ENCODE results near the gene ZCCHC3.
A peak's percentile ranks its signal among the peaks of the same experiment; 100 is the strongest.

ZCCHC3 gene

GRCh38 chr20:286508-286907 lies 10.9 kb upstream of the ZCCHC3 start:
- DNase-seq = no peak

- DNase-seq = no peak
Measured at GRCh38 chr20:288956-289692, 8.2 kb upstream of the ZCCHC3 start.

- DNase-seq = no peak
Measured at GRCh38 chr20:289693-290083, 7.7 kb upstream of the ZCCHC3 start.

- DNase-seq = peak; percentile 95 to 99 (median 96)
Measured at GRCh38 chr20:290084-290831, 7.1 kb upstream of the ZCCHC3 start, which contains the start of gene C20orf96. TSS of gene C20orf96 (minus strand) at chr20:290750. CDS start at chr20:290610, 140 bp downstream.

GRCh38 chr20:294602-295001 lies 2.8 kb upstream of the ZCCHC3 start:
- no peak for DNase-seq

GRCh38 chr20:295804-296203 lies 1.6 kb upstream of the ZCCHC3 start:
- DNase-seq = no peak

GRCh38 chr20:297925-298775 lies 780 bp downstream of the ZCCHC3 start:
- peak; percentile 62 to 90 (median 84) for DNase-seq

GRCh38 chr20:298776-299391 lies 1.5 kb downstream of the ZCCHC3 start:
- DNase-seq = no peak

- no peak for DNase-seq
Measured at GRCh38 chr20:300345-300990, 3.1 kb downstream of the ZCCHC3 start.

- peak in 1 of 3 experiments; percentile 45 for DNase-seq
Measured at GRCh38 chr20:301886-302848, 4.8 kb downstream of the ZCCHC3 start.

GRCh38 chr20:305745-306144 lies 8.4 kb downstream of the ZCCHC3 start:
- DNase-seq = no peak

GRCh38 chr20:308427-309038 lies 11.2 kb downstream of the ZCCHC3 start:
- no peak for DNase-seq

GRCh38 chr20:309306-309840 lies 12.0 kb downstream of the ZCCHC3 start:
- peak; percentile 44 to 72 (median 55) for DNase-seq

GRCh38 chr20:309841-310644 lies 12.7 kb downstream of the ZCCHC3 start:
- DNase-seq = peak; percentile 94 to 99 (median 98)

GRCh38 chr20:310645-311044 lies 13.3 kb downstream of the ZCCHC3 start:
- no peak for DNase-seq

- DNase-seq = no peak
Measured at GRCh38 chr20:311609-312008, 14.2 kb downstream of the ZCCHC3 start.

GRCh38 chr20:312067-312466 lies 14.7 kb downstream of the ZCCHC3 start:
- DNase-seq = no peak

- no peak for DNase-seq
Measured at GRCh38 chr20:312866-313265, 15.5 kb downstream of the ZCCHC3 start.

GRCh38 chr20:313402-313801 lies 16.0 kb downstream of the ZCCHC3 start:
- no peak for DNase-seq

All from NCI-H1417 (cell line).